ENCODE results near the gene DYDC2. TPM values are rescaled to one million over a fixed set of nuclear protein-coding genes. Genes with fewer than 3 reads are reported as not detected.

Gene DYDC2
- total and polyA plus RNA-seq, 9 of the 15 experiments (the other 6 are each of a cell fraction or from before 2014, with no cell fraction given): 0.06 to 0.34 (median 0.15) TPM; not detected in 5

DNA sequence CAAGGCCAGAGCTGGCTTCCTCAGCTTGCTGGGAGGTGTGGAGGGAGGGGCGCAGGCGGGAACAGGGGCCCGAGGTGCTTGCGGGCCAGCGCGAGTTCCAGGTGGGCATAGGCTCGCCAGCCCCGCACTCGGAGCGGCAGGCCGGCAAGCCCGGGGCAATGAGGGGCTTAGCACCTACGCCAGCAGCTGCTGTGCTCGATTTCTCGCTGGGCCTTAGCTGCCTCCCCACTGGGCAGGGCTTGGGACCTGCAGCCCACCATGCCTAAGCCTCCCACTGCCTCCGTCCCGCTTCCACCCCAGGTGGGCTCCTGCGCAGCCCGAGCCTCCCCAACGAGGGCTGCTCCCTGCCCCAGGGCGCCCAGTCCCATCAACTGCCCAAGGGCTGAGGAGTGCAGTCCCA, 41.2 kb upstream of the DYDC2 start (continued):
- TF ChIP-seq, protein P1, sequence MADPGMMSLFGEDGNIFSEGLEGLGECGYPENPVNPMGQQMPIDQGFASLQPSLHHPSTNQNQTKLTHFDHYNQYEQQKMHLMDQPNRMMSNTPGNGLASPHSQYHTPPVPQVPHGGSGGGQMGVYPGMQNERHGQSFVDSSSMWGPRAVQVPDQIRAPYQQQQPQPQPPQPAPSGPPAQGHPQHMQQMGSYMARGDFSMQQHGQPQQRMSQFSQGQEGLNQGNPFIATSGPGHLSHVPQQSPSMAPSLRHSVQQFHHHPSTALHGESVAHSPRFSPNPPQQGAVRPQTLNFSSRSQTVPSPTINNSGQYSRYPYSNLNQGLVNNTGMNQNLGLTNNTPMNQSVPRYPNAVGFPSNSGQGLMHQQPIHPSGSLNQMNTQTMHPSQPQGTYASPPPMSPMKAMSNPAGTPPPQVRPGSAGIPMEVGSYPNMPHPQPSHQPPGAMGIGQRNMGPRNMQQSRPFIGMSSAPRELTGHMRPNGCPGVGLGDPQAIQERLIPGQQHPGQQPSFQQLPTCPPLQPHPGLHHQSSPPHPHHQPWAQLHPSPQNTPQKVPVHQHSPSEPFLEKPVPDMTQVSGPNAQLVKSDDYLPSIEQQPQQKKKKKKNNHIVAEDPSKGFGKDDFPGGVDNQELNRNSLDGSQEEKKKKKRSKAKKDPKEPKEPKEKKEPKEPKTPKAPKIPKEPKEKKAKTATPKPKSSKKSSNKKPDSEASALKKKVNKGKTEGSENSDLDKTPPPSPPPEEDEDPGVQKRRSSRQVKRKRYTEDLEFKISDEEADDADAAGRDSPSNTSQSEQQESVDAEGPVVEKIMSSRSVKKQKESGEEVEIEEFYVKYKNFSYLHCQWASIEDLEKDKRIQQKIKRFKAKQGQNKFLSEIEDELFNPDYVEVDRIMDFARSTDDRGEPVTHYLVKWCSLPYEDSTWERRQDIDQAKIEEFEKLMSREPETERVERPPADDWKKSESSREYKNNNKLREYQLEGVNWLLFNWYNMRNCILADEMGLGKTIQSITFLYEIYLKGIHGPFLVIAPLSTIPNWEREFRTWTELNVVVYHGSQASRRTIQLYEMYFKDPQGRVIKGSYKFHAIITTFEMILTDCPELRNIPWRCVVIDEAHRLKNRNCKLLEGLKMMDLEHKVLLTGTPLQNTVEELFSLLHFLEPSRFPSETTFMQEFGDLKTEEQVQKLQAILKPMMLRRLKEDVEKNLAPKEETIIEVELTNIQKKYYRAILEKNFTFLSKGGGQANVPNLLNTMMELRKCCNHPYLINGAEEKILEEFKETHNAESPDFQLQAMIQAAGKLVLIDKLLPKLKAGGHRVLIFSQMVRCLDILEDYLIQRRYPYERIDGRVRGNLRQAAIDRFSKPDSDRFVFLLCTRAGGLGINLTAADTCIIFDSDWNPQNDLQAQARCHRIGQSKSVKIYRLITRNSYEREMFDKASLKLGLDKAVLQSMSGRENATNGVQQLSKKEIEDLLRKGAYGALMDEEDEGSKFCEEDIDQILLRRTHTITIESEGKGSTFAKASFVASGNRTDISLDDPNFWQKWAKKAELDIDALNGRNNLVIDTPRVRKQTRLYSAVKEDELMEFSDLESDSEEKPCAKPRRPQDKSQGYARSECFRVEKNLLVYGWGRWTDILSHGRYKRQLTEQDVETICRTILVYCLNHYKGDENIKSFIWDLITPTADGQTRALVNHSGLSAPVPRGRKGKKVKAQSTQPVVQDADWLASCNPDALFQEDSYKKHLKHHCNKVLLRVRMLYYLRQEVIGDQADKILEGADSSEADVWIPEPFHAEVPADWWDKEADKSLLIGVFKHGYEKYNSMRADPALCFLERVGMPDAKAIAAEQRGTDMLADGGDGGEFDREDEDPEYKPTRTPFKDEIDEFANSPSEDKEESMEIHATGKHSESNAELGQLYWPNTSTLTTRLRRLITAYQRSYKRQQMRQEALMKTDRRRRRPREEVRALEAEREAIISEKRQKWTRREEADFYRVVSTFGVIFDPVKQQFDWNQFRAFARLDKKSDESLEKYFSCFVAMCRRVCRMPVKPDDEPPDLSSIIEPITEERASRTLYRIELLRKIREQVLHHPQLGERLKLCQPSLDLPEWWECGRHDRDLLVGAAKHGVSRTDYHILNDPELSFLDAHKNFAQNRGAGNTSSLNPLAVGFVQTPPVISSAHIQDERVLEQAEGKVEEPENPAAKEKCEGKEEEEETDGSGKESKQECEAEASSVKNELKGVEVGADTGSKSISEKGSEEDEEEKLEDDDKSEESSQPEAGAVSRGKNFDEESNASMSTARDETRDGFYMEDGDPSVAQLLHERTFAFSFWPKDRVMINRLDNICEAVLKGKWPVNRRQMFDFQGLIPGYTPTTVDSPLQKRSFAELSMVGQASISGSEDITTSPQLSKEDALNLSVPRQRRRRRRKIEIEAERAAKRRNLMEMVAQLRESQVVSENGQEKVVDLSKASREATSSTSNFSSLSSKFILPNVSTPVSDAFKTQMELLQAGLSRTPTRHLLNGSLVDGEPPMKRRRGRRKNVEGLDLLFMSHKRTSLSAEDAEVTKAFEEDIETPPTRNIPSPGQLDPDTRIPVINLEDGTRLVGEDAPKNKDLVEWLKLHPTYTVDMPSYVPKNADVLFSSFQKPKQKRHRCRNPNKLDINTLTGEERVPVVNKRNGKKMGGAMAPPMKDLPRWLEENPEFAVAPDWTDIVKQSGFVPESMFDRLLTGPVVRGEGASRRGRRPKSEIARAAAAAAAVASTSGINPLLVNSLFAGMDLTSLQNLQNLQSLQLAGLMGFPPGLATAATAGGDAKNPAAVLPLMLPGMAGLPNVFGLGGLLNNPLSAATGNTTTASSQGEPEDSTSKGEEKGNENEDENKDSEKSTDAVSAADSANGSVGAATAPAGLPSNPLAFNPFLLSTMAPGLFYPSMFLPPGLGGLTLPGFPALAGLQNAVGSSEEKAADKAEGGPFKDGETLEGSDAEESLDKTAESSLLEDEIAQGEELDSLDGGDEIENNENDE (IDR thresholded peaks at IDR 0.05; ENCODE audit: low read depth, low read length): no peak
- TF ChIP-seq GATA2 (CRISPR knock-in tag; IDR thresholded peaks at IDR 0.05) (no peak), POLR2H (tag; IDR thresholded peaks at IDR 0.05; ENCODE audit: low read depth) (no peak)
